IPS DF 4.7 (cell line): ENCODE results near the gene GZMM.

ENCODE experiments used
- DNase-seq: peaks from one replicate; pipeline ENCODE4 v3.0.0-alpha.2; 2013; ENCODE audit warnings: low spot score; ENCODE audit errors: extremely low read depth

Gene GZMM

GRCh38 chr19:595326-596262, 51.7 kb downstream of the GZMM start:
- DNase-seq: no peak

GRCh38 chr19:596263-596655, 52.4 kb downstream of the GZMM start:
- no peak for DNase-seq

- no peak for DNase-seq
These were observed 53.8 kb downstream of the GZMM start for GRCh38 chr19:597406-598315.
